Kasumi-1 (cell line): ENCODE results near the gene CX3CL1.

ENCODE experiments used
- DNase-seq, 2 experiments: peaks; one replicate each; lab custom pipeline; 2025; lab: John Stamatoyannopoulos, UW

Gene CX3CL1

GRCh38 chr16:57405097-57405496 lies 32.8 kb downstream of the CX3CL1 start:
- DNase-seq, result no peak

GRCh38 chr16:57406881-57407280 lies 34.6 kb downstream of the CX3CL1 start:
- DNase-seq, result peak; percentile 23 to 29

GRCh38 chr16:57407521-57408353 lies 35.4 kb downstream of the CX3CL1 start:
- DNase-seq, result no peak

- DNase-seq, result peak; percentile 25 to 37
Measured at GRCh38 chr16:57409065-57409464, 36.8 kb downstream of the CX3CL1 start.

- DNase-seq, result no peak
Measured at GRCh38 chr16:57409870-57410587, 37.7 kb downstream of the CX3CL1 start.

GRCh38 chr16:57411362-57411976 lies 39.2 kb downstream of the CX3CL1 start:
- DNase-seq, result no peak

- DNase-seq, result no peak
Measured at GRCh38 chr16:57412584-57412983, 40.3 kb downstream of the CX3CL1 start.

GRCh38 chr16:57413301-57413730 lies 41.0 kb downstream of the CX3CL1 start:
- DNase-seq, result no peak

- no peak for DNase-seq
Measured at GRCh38 chr16:57413733-57414132, 41.4 kb downstream of the CX3CL1 start.

GRCh38 chr16:57416084-57416483 lies 43.8 kb downstream of the CX3CL1 start:
- no peak for DNase-seq

- DNase-seq, result no peak
Measured at GRCh38 chr16:57419506-57419905, 47.2 kb downstream of the CX3CL1 start.

- peak in 1 of 2 experiments; percentile 20 for DNase-seq
Measured at GRCh38 chr16:57422026-57422944, 50.0 kb downstream of the CX3CL1 start.

GRCh38 chr16:57423152-57423551 lies 50.9 kb downstream of the CX3CL1 start:
- no peak for DNase-seq

GRCh38 chr16:57424583-57424982 lies 52.3 kb downstream of the CX3CL1 start:
- no peak for DNase-seq

- DNase-seq, result no peak
Measured at GRCh38 chr16:57426356-57426755, 54.1 kb downstream of the CX3CL1 start.

- DNase-seq, result no peak
Measured at GRCh38 chr16:57427307-57427706, 55.0 kb downstream of the CX3CL1 start.

GRCh38 chr16:57427824-57428223 lies 55.5 kb downstream of the CX3CL1 start:
- no peak for DNase-seq

GRCh38 chr16:57430955-57431354 lies 58.7 kb downstream of the CX3CL1 start:
- peak; percentile 74 to 75 for DNase-seq

- no peak for DNase-seq
Measured at GRCh38 chr16:57432505-57432904, 60.2 kb downstream of the CX3CL1 start.

- no peak for DNase-seq
Measured at GRCh38 chr16:57432989-57433388, 60.7 kb downstream of the CX3CL1 start.

GRCh38 chr16:57434003-57434402 lies 61.7 kb downstream of the CX3CL1 start:
- no peak for DNase-seq
